ENCODE measurements around the gene PLEKHM2.

DNA sequence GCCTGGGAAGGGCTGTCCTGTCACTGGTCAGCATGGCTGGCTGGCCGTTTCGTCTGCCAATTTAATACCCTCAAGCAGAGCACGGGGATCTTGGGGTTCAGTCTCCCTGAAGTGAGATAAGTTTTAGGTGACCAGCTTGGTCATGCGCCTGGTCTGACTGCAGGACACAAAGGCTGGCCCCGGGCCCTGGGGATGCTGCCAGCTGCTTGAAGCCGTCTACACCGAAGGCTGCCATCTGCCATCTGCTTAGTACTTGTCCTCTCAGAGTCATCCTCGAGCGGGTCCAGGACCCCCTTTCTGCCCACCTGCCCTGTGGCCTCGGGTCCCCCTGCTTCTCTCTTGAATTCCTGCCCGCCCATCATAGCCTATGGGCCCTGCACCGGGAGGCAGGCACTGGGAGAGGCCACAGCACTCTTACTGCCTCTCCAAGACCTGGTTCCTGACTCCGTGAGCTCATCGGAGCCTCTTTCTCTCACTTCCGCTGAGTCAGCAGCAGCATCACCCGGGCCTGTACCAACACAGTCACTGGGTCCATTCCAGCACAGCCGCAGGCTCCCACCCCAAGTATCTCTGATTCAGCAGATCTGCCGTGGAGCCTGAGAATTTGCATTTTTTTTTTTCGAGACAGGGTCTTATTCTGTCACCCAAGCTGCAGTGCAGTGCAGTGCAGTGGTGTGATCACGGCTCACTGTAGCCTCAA is 81.5 kb downstream of the PLEKHM2 start:
- TF ChIP-seq, protein P1, sequence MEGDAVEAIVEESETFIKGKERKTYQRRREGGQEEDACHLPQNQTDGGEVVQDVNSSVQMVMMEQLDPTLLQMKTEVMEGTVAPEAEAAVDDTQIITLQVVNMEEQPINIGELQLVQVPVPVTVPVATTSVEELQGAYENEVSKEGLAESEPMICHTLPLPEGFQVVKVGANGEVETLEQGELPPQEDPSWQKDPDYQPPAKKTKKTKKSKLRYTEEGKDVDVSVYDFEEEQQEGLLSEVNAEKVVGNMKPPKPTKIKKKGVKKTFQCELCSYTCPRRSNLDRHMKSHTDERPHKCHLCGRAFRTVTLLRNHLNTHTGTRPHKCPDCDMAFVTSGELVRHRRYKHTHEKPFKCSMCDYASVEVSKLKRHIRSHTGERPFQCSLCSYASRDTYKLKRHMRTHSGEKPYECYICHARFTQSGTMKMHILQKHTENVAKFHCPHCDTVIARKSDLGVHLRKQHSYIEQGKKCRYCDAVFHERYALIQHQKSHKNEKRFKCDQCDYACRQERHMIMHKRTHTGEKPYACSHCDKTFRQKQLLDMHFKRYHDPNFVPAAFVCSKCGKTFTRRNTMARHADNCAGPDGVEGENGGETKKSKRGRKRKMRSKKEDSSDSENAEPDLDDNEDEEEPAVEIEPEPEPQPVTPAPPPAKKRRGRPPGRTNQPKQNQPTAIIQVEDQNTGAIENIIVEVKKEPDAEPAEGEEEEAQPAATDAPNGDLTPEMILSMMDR (IDR thresholded peaks at IDR 0.05), result no peak
- no peak for TF ChIP-seq EZH2 (IDR thresholded peaks at IDR 0.05)
